ENCODE results near the gene RNF183.

- TF ChIP-seq CTCF (conservative IDR thresholded peaks at IDR 0.05; ENCODE audit: low read depth, low read length) (no peak), RAD21 (IDR thresholded peaks at IDR 0.05; ENCODE audit: low read length) (no peak), CEBPB (IDR thresholded peaks at IDR 0.05; ENCODE audit: low read depth, low read length) (no peak), SMC3 (IDR thresholded peaks at IDR 0.05; ENCODE audit: low read depth, low read length) (no peak), NFE2L2 (IDR thresholded peaks at IDR 0.05; ENCODE audit: low read depth, low read length) (no peak), POLR2A (IDR thresholded peaks at IDR 0.05; ENCODE audit: low read depth, low read length) (no peak), FOS (IDR thresholded peaks at IDR 0.05; ENCODE audit: low read depth, low read length) (no peak), BHLHE40 (IDR thresholded peaks at IDR 0.05; ENCODE audit: low read depth, low read length) (no peak), RFX5 (IDR thresholded peaks at IDR 0.05; ENCODE audit: low read depth, low read length) (no peak), MAFK (IDR thresholded peaks at IDR 0.05; ENCODE audit: low read depth, low read length) (no peak), MXI1 (IDR thresholded peaks at IDR 0.05; ENCODE audit: borderline replicate concordance, low read depth, low read length) (no peak), ELK1 (IDR thresholded peaks at IDR 0.05; ENCODE audit: borderline replicate concordance, low read depth, low read length) (no peak), USF2 (IDR thresholded peaks at IDR 0.05; ENCODE audit: low read depth, low read length) (no peak), RCOR1 (IDR thresholded peaks at IDR 0.05; ENCODE audit: insufficient replicate concordance, low read length) (no peak)
Observed at GRCh38 chr9:113350937-113351336, 47.8 kb upstream of the RNF183 start.
